Right renal cortex interstitium (tissue), 3 donors: ENCODE measurements around the gene CTPS1. TPM values are rescaled to one million over a fixed set of nuclear protein-coding genes. Genes with fewer than 3 reads are reported as not detected.

Experiments used
- DNase-seq, 3 donors: peaks; one replicate each; pipeline ENCODE4 v3.0.0-alpha.2; 2013; ENCODE audit warnings: low read depth in 3 of 3, low spot score in 2 of 3
- polyA plus RNA-seq, 3 donors: library from polyadenylated mRNA; unstranded; fragments of 120-200 nt; gene quantifications; one replicate each; pipeline ENCODE4 v1.2.1, GENCODE V29; 2013; ENCODE audit not compliant: insufficient read length in 3 of 3

The CTPS1 gene
- polyA plus RNA-seq, 3 donors = 27.3 to 29.8 (median 28.8) TPM

GRCh38 chr1:40965531-40965930 lies 14.0 kb upstream of the CTPS1 start:
- DNase-seq = no peak

- no peak for DNase-seq
Measured at GRCh38 chr1:40966417-40966816, 13.1 kb upstream of the CTPS1 start.

GRCh38 chr1:40969445-40969844 lies 10.1 kb upstream of the CTPS1 start:
- DNase-seq = no peak

GRCh38 chr1:40971966-40972365 lies 7.5 kb upstream of the CTPS1 start:
- DNase-seq = no peak

DNA sequence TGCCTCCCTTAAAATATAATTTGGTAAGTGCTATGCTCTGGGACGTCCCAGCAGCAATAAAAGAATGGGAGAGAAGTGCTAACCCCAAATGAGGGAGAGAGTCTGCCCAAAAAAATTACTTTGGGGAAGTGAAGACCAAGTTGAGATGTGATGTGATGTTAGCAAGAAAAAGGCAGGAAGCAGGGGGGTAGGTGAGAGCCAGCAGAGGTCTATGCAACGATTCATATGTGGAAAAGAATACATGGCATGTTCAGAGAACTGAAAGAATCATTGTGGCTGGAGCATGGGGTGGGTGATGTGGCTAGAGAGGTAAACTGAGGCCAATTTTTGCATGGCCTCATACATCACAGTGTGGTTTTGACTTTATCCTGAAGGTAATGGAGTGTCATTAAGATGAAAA lies 5.6 kb upstream of the CTPS1 start:
- no peak for DNase-seq

GRCh38 chr1:40974945-40975344 lies 4.6 kb upstream of the CTPS1 start:
- DNase-seq = no peak

DNA sequence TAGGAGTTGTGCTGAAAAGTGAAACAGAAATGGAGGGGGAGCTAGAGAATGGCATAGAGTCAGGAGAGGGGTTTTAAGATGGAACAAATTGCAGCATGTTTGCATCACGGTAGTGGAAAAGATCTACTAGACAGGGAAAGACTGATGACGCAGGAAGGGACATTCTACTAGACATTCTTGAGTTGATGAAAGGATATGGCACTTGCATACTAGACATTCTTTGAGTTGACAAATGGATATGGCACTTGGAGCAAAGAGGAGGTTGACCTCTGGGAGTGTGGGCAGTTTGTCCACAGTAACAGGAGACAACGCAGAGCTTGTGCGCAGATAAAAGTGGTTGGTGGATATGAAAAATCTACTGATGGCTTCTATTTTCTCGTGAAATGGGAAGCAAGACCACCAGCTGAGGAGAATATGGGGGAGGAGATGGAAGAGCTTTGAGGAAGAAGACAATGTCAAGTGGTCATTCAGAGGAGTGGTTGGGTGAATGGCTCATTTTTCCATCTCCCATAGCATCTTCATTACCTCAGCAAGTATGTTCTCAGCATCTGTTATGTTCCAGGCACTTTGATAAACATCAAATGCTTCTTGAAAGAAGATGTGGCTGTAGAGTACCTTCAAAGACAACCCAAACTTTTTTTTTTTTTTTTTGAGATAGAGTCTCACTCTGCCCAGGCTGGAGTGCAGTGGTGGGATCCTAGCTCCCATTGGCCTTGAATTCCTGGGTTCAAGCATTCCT lies 2.4 kb upstream of the CTPS1 start:
- DNase-seq = no peak

- DNase-seq = no peak
Measured at GRCh38 chr1:40977716-40978115, 1.8 kb upstream of the CTPS1 start.

GRCh38 chr1:40978886-40979240 lies 633 bp upstream of the CTPS1 start:
- DNase-seq = no peak

- no peak for DNase-seq
Measured at GRCh38 chr1:40980068-40980452, 564 bp downstream of the CTPS1 start.

- DNase-seq = no peak
Measured at GRCh38 chr1:40980453-40981121, 1.1 kb downstream of the CTPS1 start.

- DNase-seq = no peak
Measured at GRCh38 chr1:40981691-40982448, 2.4 kb downstream of the CTPS1 start.

DNA sequence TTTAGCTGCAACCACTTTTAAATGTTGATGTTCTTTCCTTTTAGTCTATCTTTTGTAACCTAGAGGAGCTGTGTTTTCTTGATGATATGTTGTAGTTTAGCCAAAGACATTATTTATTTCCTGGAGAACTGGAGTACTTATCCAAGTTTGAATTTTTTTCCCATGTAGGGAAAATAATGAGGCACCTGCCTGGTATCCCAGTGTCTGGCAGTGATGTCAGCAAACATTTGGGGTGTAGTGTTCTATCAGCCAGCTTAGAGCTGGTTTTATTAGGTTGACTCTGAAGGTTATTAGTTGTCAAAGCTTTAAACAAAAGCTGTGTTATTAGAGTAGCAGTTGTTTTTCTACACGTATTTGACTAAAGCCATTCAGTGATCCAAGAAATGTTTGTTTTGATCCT lies 3.2 kb downstream of the CTPS1 start:
- no peak for DNase-seq

DNA sequence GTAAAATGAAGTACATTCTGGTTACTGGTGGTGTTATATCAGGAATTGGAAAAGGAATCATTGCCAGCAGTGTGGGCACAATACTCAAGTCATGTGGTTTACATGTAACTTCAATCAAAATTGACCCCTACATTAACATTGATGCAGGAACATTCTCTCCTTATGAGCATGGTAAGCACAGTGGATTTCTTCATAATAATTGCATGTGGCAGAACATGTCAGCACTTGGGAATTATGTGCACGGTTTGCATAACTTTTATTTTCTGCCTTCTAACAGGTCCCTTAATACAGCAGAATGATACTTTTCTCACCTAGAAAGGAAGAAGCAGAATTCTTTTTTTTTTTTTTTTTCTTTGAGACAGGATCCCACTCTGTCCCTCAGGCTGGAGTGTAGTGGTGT lies 3.8 kb downstream of the CTPS1 start:
- no peak for DNase-seq

- no peak for DNase-seq
Measured at GRCh38 chr1:40984066-40984465, 4.6 kb downstream of the CTPS1 start.

DNA sequence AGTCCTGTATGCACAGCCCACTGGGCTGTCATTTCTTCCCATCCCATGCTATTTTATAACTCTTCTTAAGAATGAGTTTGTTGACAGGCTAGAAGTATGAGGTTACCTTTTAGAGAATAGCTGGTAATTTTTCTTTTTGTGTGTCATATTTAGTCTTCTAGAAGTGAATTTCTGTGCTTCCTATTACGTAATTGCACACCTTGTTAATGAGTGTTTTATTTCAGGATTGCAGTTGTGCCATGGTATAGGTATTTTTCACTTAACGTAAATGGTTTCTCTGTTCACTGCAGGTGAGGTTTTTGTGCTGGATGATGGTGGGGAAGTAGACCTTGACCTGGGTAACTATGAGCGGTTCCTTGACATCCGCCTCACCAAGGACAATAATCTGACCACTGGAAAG lies 5.0 kb downstream of the CTPS1 start:
- no peak for DNase-seq

- DNase-seq = no peak
Measured at GRCh38 chr1:40985161-40985560, 5.7 kb downstream of the CTPS1 start.

GRCh38 chr1:40985875-40986274 lies 6.4 kb downstream of the CTPS1 start:
- DNase-seq = no peak

DNA sequence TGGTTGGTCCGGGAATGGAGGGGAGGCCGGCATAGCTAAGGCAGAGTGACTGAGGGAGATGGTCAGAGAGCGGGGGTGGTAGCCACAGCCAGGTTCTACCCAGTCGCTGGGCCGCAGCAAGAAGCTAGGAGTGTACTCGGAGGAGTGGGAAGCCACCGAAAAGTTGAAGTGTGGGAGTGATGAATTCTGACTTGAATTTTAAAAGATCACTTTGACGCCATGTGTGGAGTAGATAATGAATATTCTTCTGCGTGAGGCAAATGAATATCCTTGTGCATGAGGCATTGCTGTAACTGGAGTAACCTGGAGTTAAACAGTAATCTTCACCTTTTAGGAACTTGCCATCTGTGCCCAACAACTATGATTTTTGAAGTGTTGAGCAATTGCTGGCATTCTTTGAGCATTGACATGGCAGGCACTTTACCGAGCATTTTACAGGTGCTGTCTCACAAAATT lies 6.9 kb downstream of the CTPS1 start:
- DNase-seq = no peak

DNA sequence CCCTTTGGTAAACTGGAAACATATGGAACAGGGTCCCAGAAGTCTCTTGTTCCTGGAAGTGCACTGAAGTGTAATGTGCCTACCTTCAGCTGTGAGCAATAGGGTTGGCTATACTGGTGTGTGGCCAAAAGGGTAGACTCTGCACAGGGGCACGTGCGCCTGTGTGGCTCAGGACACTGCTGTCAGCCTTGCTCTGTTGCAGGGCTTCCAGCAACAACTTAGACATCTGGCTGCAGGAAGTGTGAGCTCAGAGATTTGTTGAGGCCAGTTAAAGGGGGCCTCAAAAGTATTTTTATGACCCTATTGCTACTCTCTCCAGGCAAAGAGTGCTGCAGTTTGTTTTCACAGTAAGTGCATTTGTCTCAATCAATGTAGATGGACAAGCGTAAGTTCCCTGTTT lies 7.5 kb downstream of the CTPS1 start:
- no peak for DNase-seq

GRCh38 chr1:40987439-40988276 lies 8.2 kb downstream of the CTPS1 start:
- no peak for DNase-seq
